Smooth muscle cell (in vitro differentiated cells): Measurements from ENCODE around the gene ATF3. TPM values are rescaled to one million over a fixed set of nuclear protein-coding genes. Genes with fewer than 3 reads are reported as not detected.
"Not testable (repeated sequence)": the region's sequence is repeated elsewhere in the genome, so short reads cannot be mapped to it uniquely, and the experiment has no call there.

Experiments
- DNase-seq: peaks from one replicate; lab custom pipeline; 2025; ENCODE audit not compliant: unreplicated experiment; lab: John Stamatoyannopoulos, UW
- H2AFZ ChIP-seq: fragments of 200-600 bp; sonication (generic); 2 replicates; pipeline ENCODE4 v1.6.0; 2016; ENCODE audit warnings: antibody characterized with exemption, low read depth, mild to moderate bottlenecking
- H3F3A ChIP-seq: fragments of 200-600 bp; sonication (generic); 2 replicates; pipeline ENCODE4 v1.6.0; 2017; ENCODE audit warnings: antibody characterized with exemption, low read depth
- H3K27ac ChIP-seq: fragments of 200-600 bp; sonication (generic); 2 replicates; pipeline ENCODE4 v1.5.1; 2016; ENCODE audit warnings: low read depth, mild to moderate bottlenecking
- H3K27me3 ChIP-seq: fragments of 200-600 bp; sonication (generic); 2 replicates; pipeline ENCODE4 v1.6.1; 2016; ENCODE audit warnings: low read depth, mild to moderate bottlenecking
- H3K36me3 ChIP-seq: fragments of 200-600 bp; sonication (generic); 2 replicates; pipeline ENCODE4 v1.5.1; 2016; ENCODE audit warnings: low read depth
- H3K4me1 ChIP-seq: fragments of 200-600 bp; sonication (generic); 2 replicates; pipeline ENCODE4 v1.5.1; 2016; ENCODE audit warnings: low read depth
- H3K4me2 ChIP-seq: fragments of 200-600 bp; sonication (generic); 2 replicates; pipeline ENCODE4 v1.6.0; 2016; ENCODE audit warnings: mild to moderate bottlenecking
- H3K4me3 ChIP-seq: fragments of 200-600 bp; sonication (generic); 2 replicates; pipeline ENCODE4 v1.5.1; 2016; ENCODE audit warnings: mild to moderate bottlenecking
- H3K79me2 ChIP-seq: fragments of 200-600 bp; sonication (generic); 2 replicates; pipeline ENCODE4 v1.6.0; 2016; ENCODE audit warnings: low read depth, mild to moderate bottlenecking
- H3K9ac ChIP-seq: fragments of 200-600 bp; sonication (generic); 2 replicates; pipeline ENCODE4 v1.6.0; 2016; ENCODE audit warnings: low read depth
- H3K9me3 ChIP-seq: fragments of 200-600 bp; sonication (generic); replicated peaks from 2 replicates; pipeline ENCODE4 v1.5.1; 2016; ENCODE audit warnings: low read depth
- H4K20me1 ChIP-seq: fragments of 200-600 bp; sonication (generic); 2 replicates; pipeline ENCODE4 v1.6.0; 2016; ENCODE audit warnings: low read depth
- WGBS: methylation state at CpG from one replicate; pipeline ENCODE4 v1.1.7; 2016; ENCODE audit warnings: low lambda C conversion rate; 5-methylcytosine and 5-hydroxymethylcytosine counted together
- polyA plus RNA-seq: library from polyadenylated mRNA; unstranded; fragments of >200 nt; fragmentation: Nextera tagmentation; extraction: Ambion mirVana; gene quantifications from 2 replicates; pipeline ENCODE4 v1.2.1, GENCODE V29; 2016
- total RNA-seq: library from RNA; depleted of rRNA; stranded (reverse); fragments of >200 nt; gene quantifications from 2 replicates; pipeline ENCODE4 v1.2.3, GENCODE V29; 2014
- TF ChIP-seq, protein P1 (sequence below): fragments of 200-600 bp; sonication (generic); IDR thresholded peaks from 2 replicates; pipeline ENCODE4 v1.5.1; 2017; ENCODE audit warnings: borderline replicate concordance, mild to moderate bottlenecking, antibody characterized with exemption; ENCODE audit not compliant: insufficient read depth, poor library complexity, severe bottlenecking

ATF3 gene
- total and polyA plus RNA-seq, 2 experiments from 2014 or later = 152 to 231 TPM

DNA sequence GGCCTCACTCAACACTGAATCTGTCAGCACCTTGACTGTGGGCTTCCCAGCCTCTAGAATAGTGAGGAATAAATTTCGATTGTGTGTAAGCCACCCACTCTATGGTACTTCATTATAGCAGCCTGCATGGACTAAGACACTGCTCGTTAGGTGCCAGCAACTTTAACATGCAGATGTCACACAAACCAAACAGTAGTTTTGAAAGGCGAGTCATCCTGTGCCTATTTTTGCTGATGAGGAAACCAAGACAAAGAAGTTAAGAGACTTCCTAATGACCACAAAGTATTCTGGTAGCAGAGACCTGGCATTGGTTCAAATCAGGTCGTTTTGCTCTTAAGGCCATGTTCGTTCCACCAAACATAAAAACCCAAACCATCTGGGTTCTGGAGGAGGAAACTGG, 48.2 kb downstream of the ATF3 start:
- Histone ChIP-seq H3K9me3 (no peaks in the 10 kb centered on the region), H3K36me3 (no peaks in the 10 kb centered on the region), H3K9ac (no peak overlapping the region), H4K20me1 (no peaks in the 10 kb centered on the region), H3K4me2 (no peak overlapping the region), H3K27me3 (no peaks in the 10 kb centered on the region), H3F3A (no peaks in the 10 kb centered on the region), H3K27ac (no peak overlapping the region), H2AFZ (no peak overlapping the region), H3K79me2 (no peaks in the 10 kb centered on the region), H3K4me3 (no peak overlapping the region), H3K4me1 (no peaks in the 10 kb centered on the region)
- no peak for DNase-seq
- 87% methylated on average over 5 of the region's 5 CpGs for whole genome bisulfite sequencing
- TF ChIP-seq, protein P1, sequence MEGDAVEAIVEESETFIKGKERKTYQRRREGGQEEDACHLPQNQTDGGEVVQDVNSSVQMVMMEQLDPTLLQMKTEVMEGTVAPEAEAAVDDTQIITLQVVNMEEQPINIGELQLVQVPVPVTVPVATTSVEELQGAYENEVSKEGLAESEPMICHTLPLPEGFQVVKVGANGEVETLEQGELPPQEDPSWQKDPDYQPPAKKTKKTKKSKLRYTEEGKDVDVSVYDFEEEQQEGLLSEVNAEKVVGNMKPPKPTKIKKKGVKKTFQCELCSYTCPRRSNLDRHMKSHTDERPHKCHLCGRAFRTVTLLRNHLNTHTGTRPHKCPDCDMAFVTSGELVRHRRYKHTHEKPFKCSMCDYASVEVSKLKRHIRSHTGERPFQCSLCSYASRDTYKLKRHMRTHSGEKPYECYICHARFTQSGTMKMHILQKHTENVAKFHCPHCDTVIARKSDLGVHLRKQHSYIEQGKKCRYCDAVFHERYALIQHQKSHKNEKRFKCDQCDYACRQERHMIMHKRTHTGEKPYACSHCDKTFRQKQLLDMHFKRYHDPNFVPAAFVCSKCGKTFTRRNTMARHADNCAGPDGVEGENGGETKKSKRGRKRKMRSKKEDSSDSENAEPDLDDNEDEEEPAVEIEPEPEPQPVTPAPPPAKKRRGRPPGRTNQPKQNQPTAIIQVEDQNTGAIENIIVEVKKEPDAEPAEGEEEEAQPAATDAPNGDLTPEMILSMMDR = no peak

DNA sequence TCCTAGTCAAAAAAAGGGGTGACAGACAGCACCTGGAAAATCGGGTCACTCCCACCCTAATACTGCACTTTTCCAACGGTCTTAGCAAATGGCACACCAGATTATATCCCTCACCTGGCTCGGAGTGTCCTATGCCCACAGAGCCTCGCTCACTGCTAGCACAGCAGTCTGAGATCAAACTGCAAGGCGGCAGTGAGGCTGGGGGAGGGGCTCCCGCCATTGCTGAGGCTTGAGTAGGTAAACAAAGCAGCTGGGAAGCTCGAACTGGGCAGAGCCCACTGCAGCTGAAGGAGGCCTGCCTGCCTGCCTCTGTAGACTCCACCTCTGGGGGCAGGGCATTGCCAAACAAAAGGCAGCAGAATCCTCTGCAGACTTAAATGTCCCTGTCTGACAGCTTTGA, 49.7 kb downstream of the ATF3 start:
- not testable (repeated sequence) for H4K20me1 ChIP-seq, H3K36me3 ChIP-seq, H3K79me2 ChIP-seq, H3K4me1 ChIP-seq, H3K4me2 ChIP-seq, H3K9ac ChIP-seq, H2AFZ ChIP-seq, H3K27me3 ChIP-seq, H3K4me3 ChIP-seq, H3K9me3 ChIP-seq, DNase-seq, H3K27ac ChIP-seq, H3F3A ChIP-seq
- 60% methylated on average over 7 of the region's 7 CpGs for WGBS

DNA sequence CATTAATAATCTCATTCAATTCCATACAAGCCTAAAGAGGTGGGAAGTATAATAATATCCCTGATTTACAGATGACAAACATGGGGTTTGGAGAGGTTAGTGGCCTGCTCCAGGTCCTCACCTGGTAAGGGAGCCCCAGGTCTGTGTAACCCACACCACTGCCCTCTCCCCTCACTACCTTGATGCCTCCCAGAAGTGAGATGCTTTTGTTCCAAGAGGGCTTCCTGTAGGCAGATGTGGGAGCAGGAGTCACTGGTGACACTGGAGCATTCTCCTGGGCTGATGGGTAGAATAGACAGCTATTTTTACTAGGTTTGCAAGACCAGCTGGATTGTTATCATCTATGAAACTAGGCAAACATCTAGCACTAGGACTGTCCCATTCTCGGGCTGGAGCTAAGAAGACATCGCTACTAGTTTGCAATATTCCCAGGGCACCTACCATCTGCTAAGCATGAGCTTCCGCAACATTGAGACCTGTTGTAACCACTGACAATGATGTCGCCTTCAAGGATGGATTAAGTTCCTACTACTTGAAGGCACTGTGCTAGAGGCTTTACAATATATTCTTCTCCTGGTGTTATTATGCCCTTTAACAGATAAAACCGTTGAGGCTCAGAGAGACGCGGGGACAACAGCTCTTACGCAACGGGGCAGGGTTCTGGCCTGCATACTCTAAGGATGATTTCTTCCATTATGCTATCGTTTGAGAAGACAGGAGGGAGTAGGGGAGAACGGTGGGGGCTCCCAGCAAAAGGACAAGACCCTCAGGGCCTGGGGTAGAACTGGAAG, 56.0 kb downstream of the ATF3 start:
- no peak for DNase-seq
- Histone ChIP-seq H4K20me1 (no peaks in the 10 kb centered on the region), H2AFZ (no peak overlapping the region), H3K36me3 (no peaks in the 10 kb centered on the region), H3K9ac (no peak overlapping the region), H3K79me2 (no peaks in the 10 kb centered on the region), H3K27ac (no peak overlapping the region), H3F3A (peaks cover 17% of the 10 kb centered on the region), H3K4me3 (no peak overlapping the region), H3K4me2 (no peak overlapping the region), H3K4me1 (peaks cover 7% of the 10 kb centered on the region), H3K27me3 (no peaks in the 10 kb centered on the region), H3K9me3 (no peaks in the 10 kb centered on the region)
- TF ChIP-seq, protein P1 = no peak
- 75% methylated on average over 11 of the region's 11 CpGs for WGBS

DNA sequence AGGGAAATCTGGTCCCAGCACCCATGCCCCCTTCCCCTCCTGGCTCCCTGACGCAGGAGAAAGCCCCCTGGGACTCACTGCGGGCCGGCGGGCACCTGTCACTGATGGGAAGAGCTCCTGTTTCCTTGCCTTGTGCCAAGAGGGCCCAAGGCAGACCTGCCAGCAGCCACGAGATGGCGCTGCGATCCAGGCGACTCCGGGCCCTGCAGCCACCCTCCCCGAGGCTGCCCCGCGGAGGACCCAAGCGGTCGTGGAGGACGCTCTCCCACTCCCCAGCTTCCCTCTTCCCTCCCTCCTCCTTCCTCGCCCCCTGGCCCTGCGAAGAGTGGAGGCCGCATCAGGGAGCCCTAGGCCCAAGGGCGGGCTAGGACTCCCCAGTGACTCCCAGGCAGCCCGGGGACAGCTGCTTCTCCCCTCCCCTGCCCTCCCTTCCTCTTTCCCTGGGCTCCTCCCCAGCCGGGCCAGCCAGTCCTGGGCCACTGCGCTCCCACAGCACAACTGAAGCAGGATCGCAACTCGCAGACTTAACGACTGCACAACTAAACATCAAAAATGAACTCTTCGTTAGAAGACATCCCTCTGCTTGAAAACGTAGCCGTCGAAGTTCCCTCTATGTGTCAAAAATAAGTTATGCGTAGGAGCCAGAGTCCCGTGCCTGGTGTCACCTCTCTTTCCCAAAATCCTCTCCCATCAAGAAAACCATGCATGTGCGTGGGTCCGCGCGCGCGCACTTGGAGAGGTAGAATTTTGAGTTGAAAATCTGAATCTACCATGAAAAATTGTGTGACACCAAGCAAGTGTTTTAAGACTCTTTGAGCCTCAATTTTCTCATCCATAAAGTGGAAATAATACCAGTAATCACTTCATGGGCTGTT, 56.9 kb downstream of the ATF3 start:
- Histone ChIP-seq H3K4me2 (peak overlapping the region; percentile 84), H3K9ac (peak overlapping the region; percentile 81), H3K9me3 (no peaks in the 10 kb centered on the region), H3K4me3 (peak overlapping the region; percentile 69), H3K27me3 (no peaks in the 10 kb centered on the region), H3K79me2 (no peaks in the 10 kb centered on the region), H3F3A (peaks cover 17% of the 10 kb centered on the region), H2AFZ (peak overlapping the region; percentile 81), H4K20me1 (no peaks in the 10 kb centered on the region), H3K27ac (peak overlapping the region; percentile 40), H3K4me1 (peaks cover 7% of the 10 kb centered on the region), H3K36me3 (no peaks in the 10 kb centered on the region)
- TF ChIP-seq, protein P1 = peak; percentile 89
- WGBS = 14% methylated on average over 33 of the region's 37 CpGs
- DNase-seq = peak; percentile 90
